Raji (cell line): ENCODE data around the gene PLA2R1.

Source experiments
- POLR2A ChIP-seq: IDR thresholded peaks from 2 replicates; pipeline ENCODE4 v1.6.1; 2011; ENCODE audit warnings: low read depth, low read length, control low read depth; ENCODE audit not compliant: insufficient read depth

PLA2R1 gene

DNA sequence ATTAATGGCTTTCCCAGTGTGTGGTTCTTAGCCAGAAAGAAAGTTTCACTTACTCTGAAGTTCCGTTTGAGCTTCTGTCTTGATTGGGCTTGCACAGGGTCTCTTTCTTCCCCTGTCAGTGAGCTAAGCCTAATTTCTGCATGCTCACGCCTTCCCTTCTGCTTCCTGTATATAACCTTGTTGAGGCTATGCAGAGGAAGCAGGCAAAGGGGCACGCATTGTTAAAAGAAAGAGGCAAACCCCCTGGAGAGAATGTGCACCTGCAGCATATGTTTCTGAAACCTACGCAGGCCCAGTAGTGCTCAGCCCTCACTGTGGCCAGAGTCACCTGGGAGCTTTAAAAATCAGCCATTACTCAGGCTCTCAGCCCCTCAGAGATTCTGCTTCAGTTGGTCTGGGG is 14.5 kb upstream of the PLA2R1 start:
- no peak for TF ChIP-seq POLR2A

DNA sequence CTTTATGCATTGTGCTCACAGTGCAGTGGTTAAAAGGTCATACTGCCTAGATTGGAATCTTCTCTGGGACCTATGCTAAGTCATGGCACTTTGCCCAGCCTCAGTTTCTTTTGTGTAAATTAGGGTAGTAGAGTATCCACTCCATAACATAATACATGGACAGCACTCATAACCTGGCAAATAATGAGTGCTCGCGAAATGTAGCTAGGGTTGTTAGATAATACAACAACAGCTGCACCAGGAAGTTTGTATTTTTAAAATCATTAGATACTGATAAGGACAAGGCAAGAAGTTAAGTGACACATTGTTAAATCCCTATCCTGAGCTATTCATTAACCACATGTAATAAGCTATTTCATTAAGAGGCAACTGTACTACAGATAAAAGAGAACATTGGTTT is 13.8 kb upstream of the PLA2R1 start:
- TF ChIP-seq POLR2A: no peak

DNA sequence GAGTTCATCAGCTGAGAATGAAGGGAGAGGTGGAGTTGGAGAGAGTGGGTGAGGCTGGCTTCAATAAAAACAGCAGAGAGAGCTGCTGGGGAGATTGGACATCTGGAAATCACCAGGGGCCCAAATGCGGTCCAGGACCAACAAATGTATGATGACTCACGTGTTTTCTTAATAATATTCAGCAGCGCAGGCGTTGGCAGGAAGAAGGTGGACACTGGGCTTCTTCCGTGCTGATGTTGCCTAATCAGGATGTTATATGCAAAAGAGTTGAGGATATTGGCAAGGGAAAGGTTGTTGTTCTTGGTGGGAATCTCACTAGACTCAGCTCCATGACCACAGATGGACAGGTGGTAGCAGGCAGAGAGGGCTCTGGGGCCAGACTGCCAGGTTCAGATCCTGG is 12.8 kb upstream of the PLA2R1 start:
- TF ChIP-seq POLR2A: no peak

DNA sequence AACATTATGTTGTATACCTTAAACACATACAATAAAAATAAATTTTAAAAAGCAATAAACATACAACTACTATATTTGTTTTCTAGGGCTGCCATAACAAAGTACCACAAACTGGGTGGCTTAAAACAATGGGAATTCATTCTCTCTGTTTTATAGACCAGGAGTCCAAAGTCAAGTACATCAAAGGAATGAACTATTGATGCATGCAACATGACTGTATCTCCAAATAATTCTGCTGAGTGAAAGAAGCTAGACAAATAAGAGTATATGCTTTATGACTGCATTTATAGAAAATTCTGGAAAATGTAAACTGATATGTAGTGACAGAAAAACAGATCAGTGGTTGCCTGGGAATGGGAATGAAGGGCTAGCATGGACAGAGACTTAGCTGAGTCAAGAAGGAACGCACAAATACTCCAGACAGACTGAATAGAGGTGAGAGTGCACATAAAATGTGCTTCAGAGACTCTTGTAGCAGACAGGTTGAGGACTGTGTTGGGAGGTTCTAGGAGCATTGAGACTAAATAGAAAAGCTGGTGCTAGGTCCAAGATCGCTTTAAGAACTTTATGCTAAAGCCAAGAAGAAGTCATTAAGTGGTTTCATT is 11.0 kb upstream of the PLA2R1 start:
- TF ChIP-seq POLR2A: no peak

DNA sequence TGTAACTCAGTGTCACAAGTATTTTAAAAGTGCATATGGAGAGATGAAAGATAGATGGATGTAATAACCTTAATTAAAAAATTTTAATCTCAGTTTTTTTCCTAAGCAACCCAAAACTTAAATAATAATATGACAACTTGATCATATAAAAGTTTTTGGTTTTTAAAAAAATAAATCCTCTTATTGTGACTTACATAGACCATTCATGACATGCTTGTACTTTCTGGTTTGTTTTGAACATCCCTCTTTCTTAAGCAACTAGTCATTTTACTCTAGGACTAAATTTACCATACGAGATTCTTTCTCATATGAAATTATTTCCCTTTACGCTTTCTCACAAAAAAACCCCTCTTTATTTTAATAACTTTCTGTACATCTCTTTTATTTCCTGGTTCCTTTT is 6.5 kb upstream of the PLA2R1 start:
- no peak for TF ChIP-seq POLR2A

DNA sequence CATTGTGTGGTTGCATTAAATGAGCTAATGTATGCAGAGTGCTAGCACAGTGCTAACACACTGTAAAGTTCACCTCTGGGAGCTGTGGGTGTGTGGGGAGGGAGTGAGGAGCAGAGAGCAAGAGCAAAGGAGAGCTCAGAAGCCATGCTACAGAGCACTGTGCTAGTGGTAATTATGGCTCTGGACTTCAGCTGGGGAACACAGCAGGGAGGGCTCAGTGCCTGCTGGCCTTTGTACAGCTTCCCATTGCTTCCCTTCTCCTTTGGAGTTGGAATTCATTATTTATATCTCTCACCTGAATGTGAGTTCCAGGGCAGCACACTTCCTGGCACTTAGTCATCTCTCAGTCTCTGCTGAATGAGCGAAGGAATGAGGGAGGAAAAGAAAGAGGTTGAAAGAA is 2.5 kb upstream of the PLA2R1 start:
- no peak for TF ChIP-seq POLR2A

DNA sequence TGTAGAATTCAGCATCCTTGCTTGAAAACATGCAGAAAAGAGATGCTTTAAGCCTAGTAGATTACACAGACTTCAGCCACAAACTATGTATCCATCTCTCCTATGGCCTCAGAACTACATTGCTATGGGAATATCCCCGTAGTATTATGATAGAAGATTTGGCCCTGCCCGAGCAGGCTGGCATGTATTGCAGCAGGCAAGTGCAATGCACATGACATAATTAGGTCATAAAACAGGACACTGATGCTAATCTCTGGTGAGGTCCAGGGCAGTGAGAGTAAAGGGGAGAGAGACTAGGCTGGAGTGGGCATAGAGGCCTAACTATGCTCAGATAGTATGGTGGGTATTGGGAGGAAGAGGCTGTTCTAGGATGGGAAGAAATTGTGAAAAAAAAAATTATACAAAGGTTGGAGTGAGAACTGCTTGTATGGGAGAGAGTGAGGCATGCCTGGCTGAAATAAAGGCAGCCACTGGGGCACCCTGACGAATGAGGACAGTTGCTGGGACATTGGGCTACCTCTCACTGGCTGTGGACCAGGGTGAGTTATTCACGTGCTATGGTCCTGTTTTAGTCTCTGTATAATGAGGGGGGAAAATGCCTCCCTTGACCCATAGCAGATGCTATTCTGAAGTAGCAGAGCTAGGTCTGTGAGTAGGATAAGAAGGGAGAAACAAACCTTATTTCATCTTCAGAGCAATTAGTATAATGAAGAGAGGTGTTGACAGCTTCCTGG is 1.6 kb upstream of the PLA2R1 start:
- no peak for TF ChIP-seq POLR2A

DNA sequence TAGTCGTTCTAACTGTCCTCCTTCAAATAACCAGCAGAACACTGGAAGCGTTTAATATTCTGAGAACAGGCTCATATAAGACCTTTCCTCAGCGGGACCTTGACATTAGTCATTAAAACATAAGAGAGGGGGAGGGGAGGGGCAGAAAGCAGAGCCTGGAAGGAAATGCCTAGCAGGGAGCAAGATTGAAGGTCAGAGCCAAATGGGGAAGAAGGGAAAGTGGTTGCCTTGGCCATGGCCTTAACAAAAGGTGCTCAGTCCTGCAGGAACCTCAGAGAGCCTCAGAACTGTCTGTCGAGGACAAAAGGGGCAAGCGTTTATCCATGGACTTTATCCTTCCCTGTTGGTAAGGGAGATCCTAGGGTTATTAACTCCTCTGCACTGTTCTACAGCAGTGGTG is 856 bp upstream of the PLA2R1 start:
- no peak for TF ChIP-seq POLR2A

DNA sequence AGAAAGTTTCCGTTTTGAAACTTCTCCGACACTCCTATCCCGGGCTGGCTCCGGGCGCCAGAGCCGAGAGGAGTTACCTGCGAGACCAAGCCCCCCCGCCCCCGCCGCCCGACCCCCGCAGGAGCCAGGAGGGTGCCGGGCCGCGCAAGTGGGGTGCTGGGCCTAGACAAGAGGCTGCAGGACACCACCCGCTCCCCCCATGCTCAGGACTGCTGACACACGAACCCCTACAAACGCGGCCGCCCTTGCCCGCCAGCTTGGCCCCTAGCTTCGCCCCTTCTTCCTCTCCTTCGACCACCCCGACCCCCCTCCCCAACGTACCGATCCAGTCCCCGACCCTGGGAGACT is 497 bp downstream of the PLA2R1 start:
- TF ChIP-seq POLR2A: no peak

DNA sequence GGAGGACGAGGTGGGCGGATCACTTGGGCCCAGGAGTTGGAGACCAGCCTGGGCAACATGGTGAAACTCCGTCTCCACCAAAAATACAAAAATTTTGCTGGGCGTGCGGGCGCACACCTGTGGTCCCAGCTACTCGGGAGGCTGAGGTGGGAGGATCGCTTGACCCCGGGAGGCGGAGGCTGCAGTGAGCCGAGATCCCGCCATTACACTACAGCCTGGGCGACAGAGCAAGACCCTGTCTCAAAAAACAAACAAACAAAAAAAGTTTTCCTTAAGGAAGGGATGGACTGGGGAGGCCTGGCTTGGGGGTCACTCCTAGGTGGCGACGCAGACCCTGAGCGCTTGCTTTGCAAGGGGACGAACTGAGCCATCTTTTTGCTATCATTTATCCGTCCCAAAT is 882 bp downstream of the PLA2R1 start:
- TF ChIP-seq POLR2A: no peak

DNA sequence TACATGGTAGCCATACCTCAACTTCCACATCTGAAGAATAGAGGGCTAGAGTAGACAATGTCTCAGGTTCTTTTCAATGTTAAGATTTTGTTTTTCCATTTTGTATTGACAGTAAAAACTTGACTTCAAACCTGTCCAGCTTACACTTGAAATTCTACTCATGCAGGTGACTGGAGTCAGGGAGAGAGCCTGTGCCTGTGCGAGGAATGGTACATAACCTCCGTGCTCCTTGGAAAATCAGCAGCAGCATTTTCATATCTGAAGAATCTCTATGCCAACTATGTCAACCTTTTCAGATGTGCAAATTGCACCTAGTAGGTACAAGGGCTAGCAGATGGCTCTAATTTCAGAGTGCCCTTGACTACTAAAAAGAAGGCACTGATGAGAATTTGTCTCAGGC is 2.1 kb downstream of the PLA2R1 start:
- no peak for TF ChIP-seq POLR2A

DNA sequence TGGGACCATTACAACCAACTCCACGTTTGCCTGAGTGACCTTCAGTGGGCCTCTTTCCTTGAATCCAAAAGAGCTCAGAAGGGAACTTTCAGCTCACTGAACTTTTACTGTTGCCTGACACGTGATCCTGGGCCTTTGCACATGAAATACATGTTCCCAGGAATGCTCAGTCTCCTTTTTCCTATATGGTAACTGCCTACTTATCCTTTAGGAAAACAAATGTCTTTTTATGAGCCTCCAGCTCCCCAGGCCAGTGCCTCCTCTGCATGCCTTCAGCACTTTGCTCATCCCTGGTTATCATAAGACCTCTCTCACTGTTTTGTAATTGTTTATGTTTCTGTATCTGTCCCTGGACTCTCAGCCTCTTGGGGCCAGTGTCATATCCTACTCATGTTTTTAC is 5.1 kb downstream of the PLA2R1 start:
- no peak for TF ChIP-seq POLR2A

DNA sequence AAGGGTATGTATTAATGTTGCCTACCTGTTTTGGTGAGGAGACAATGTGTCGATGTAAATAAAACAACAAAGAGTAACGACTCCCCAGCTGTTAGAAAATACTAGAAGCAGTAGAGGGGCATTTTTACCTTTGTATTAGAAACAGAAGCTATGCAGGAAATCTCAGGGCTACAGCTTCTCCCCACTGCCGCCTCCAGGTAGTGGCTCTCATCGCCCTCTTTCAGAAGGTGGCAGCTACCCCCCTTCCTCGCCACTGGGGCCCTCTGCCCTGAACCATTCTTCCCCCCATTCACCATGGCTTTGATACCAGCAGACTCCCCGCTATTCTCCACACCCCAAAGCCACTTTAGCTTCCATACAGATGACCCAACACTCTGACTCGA is 6.7 kb downstream of the PLA2R1 start:
- TF ChIP-seq POLR2A: no peak

DNA sequence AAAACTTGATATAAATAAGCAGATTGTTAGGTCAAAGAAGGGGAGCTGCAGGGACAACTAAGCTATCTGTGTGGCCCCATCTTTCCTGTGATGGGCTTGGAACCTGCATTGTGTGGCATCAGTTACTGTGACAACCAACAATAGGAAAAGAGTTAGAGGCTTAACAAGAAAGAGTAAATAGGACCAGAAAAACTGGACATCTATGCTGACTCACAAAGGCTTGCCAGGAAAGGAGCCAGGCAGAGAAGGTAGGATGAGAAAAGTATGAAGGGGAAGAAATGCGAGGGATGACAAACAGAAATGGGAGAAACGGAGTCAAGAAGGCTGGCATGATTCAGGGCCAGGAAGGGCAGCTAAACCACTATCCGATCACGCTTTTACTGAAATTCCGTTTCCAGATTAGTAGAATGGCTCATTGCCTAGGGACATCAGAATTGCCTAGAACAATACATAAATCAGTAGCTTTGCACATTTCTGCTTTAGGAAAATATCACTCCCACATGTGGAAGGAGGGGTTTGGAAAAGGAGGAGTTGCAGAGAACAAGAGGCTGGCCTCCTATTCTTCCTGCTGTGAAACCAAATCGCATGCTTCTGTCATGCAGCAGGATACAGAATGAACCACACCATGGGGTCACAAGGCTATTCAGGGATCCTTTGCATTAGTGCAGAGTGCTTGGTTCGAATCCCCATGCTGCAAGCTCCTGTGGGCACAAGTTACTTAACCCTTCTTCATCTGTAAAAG is 7.3 kb downstream of the PLA2R1 start:
- no peak for TF ChIP-seq POLR2A

DNA sequence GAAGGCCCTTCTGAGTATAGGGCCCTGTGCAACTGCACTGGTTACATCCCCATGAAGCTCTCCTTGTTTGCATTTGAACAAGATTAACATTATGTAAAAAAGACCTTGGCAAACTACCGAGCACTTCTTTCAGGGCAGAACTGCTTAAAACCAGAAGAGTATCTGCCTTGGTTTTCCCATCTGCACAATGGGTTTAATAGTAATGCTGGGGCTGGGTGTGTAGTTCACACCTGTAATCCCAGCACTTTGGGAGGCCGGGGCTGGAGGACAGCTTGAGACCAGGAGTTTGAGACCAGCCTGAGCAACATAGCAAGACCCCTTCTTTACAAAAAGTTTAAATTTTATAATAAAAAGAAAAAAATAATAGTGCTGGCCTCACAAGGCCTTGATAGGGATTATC is 8.5 kb downstream of the PLA2R1 start:
- TF ChIP-seq POLR2A: no peak

DNA sequence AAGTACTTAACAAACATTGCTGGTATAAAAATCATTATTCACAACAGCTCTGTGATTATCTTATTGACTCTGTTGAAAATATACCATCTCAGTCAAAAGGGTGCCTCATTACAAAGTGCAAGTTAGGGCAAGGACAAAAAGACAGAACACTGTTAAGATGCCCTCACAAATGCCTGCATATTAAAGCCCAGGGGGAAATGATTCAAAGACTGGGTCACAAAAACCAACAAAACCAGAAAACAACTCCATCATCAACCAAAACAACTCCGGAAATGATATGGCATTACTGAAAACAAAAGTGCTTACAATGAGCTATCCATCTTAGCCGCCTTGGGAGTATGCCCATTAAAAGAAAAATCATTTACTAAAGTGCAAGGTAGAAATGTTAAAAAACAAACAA is 9.9 kb downstream of the PLA2R1 start:
- no peak for TF ChIP-seq POLR2A
